GM15510 (cell line): ENCODE measurements around the gene FBXW11.

Experiments used
- POLR2A ChIP-seq: IDR thresholded peaks from 3 replicates; pipeline ENCODE4 v1.6.1; 2011; ENCODE audit warnings: borderline replicate concordance; ENCODE audit not compliant: insufficient read length; ENCODE audit errors: extremely low read depth

Gene FBXW11

GRCh38 chr5:172002310-172002709, 4.1 kb downstream of the FBXW11 start:
- no peak for TF ChIP-seq POLR2A

GRCh38 chr5:171999877-172000276, 6.6 kb downstream of the FBXW11 start:
- TF ChIP-seq POLR2A, result no peak

- no peak for TF ChIP-seq POLR2A
Measured at GRCh38 chr5:171999100-171999499, 7.3 kb downstream of the FBXW11 start.

GRCh38 chr5:171997011-171997410, 9.4 kb downstream of the FBXW11 start:
- TF ChIP-seq POLR2A, result no peak

- no peak for TF ChIP-seq POLR2A
Measured at GRCh38 chr5:171992813-171993212, 13.6 kb downstream of the FBXW11 start.

- TF ChIP-seq POLR2A, result no peak
Measured at GRCh38 chr5:171992305-171992704, 14.1 kb downstream of the FBXW11 start.

GRCh38 chr5:171990713-171991015, 15.8 kb downstream of the FBXW11 start:
- TF ChIP-seq POLR2A, result no peak

GRCh38 chr5:171989946-171990712, 16.3 kb downstream of the FBXW11 start:
- no peak for TF ChIP-seq POLR2A

- no peak for TF ChIP-seq POLR2A
Measured at GRCh38 chr5:171989276-171989675, 17.2 kb downstream of the FBXW11 start.

GRCh38 chr5:171986772-171987171, 19.7 kb downstream of the FBXW11 start:
- TF ChIP-seq POLR2A, result no peak

- no peak for TF ChIP-seq POLR2A
Measured at GRCh38 chr5:171984748-171985419, 21.6 kb downstream of the FBXW11 start.

- TF ChIP-seq POLR2A, result no peak
Measured at GRCh38 chr5:171981847-171982246, 24.6 kb downstream of the FBXW11 start.

- TF ChIP-seq POLR2A, result no peak
Measured at GRCh38 chr5:171980792-171981191, 25.6 kb downstream of the FBXW11 start.

- no peak for TF ChIP-seq POLR2A
Measured at GRCh38 chr5:171979606-171980005, 26.8 kb downstream of the FBXW11 start.

- no peak for TF ChIP-seq POLR2A
Measured at GRCh38 chr5:171978519-171978918, 27.9 kb downstream of the FBXW11 start.

- TF ChIP-seq POLR2A, result no peak
Measured at GRCh38 chr5:171978016-171978415, 28.4 kb downstream of the FBXW11 start.
